T-helper 9 cell (primary cell): ENCODE results near the gene POLD4.
A peak's percentile ranks its signal among the peaks of the same experiment; 100 is the strongest.
"Not testable (repeated sequence)": the region's sequence is repeated elsewhere in the genome, so short reads cannot be mapped to it uniquely, and the experiment has no call there.

Source experiments
- DNase-seq: peaks from one replicate; pipeline ENCODE4 v3.0.0-alpha.2; 2020
- total RNA-seq, 2 donors: gene quantifications; one replicate each; lab custom pipeline; 2026; lab: John Stamatoyannopoulos, UW

POLD4 gene
- total RNA-seq: 6.4 to 6.8 reads per million in 2 donors

GRCh38 chr11:67353317-67354074 lies at the start of gene POLD4:
TSS of gene POLD4 (minus strand) at chr11:67353546. CDS start at chr11:67353399, 147 bp downstream.
- peak; percentile 93 for DNase-seq

GRCh38 chr11:67403085-67403484 lies 49.7 kb upstream of the POLD4 start:
- not testable (repeated sequence) for DNase-seq

GRCh38 chr11:67402192-67402839 lies 49.0 kb upstream of the POLD4 start:
- DNase-seq: not testable (repeated sequence)

GRCh38 chr11:67401495-67402191 lies 48.3 kb upstream of the POLD4 start, which contains the start of gene PPP1CA:
TSS of gene PPP1CA (minus strand) at chr11:67401858. CDS start at chr11:67401782, 76 bp downstream.
- peak; percentile 95 for DNase-seq

- DNase-seq: no peak
These were observed 47.7 kb upstream of the POLD4 start for GRCh38 chr11:67400942-67401494.

GRCh38 chr11:67400251-67400941 lies 47.0 kb upstream of the POLD4 start:
- no peak for DNase-seq

GRCh38 chr11:67398661-67399563 lies 45.6 kb upstream of the POLD4 start:
- no peak for DNase-seq

GRCh38 chr11:67397986-67398660 lies 44.8 kb upstream of the POLD4 start:
- no peak for DNase-seq

GRCh38 chr11:67397536-67397935 lies 44.2 kb upstream of the POLD4 start:
- no peak for DNase-seq

- no peak for DNase-seq
These were observed 43.4 kb upstream of the POLD4 start for GRCh38 chr11:67396587-67397389.

- no peak for DNase-seq
These were observed 42.9 kb upstream of the POLD4 start for GRCh38 chr11:67396259-67396581.

- no peak for DNase-seq
These were observed 42.4 kb upstream of the POLD4 start for GRCh38 chr11:67395555-67396258.

- DNase-seq: no peak
These were observed 40.6 kb upstream of the POLD4 start for GRCh38 chr11:67393990-67394389.

- DNase-seq: no peak
These were observed 40.1 kb upstream of the POLD4 start for GRCh38 chr11:67393437-67393836.

- no peak for DNase-seq
These were observed 38.9 kb upstream of the POLD4 start for GRCh38 chr11:67392183-67392715.

- peak; percentile 94 for DNase-seq
These were observed 38.2 kb upstream of the POLD4 start, which contains the start of gene RAD9A for GRCh38 chr11:67391304-67392182. TSS of gene RAD9A (plus strand) at chr11:67391986. CDS start at chr11:67392045, 59 bp downstream.

- no peak for DNase-seq
These were observed 37.6 kb upstream of the POLD4 start for GRCh38 chr11:67390947-67391303.

- no peak for DNase-seq
These were observed 36.1 kb upstream of the POLD4 start for GRCh38 chr11:67389477-67389876.
